Lower leg skin (tissue), 3 donors: ENCODE results near the gene HOPX.

ENCODE experiments used
- POLR2A ChIP-seq, 2 donors: fragments of 450-650 bp; IDR thresholded peaks; one replicate each; pipeline ENCODE4 v1.6.1; 2016 to 2017; ENCODE audit warnings: antibody characterized with exemption in 2 of 2, mild to moderate bottlenecking in 1 of 2, moderate library complexity in 1 of 2
- TF ChIP-seq, protein P1 (sequence below), 3 donors: fragments of 450-650 bp; IDR thresholded peaks; one replicate each; pipeline ENCODE4 v1.5.1; 2016; ENCODE audit warnings: antibody characterized with exemption in 3 of 3, mild to moderate bottlenecking in 3 of 3, moderate library complexity in 2 of 3

DNA sequence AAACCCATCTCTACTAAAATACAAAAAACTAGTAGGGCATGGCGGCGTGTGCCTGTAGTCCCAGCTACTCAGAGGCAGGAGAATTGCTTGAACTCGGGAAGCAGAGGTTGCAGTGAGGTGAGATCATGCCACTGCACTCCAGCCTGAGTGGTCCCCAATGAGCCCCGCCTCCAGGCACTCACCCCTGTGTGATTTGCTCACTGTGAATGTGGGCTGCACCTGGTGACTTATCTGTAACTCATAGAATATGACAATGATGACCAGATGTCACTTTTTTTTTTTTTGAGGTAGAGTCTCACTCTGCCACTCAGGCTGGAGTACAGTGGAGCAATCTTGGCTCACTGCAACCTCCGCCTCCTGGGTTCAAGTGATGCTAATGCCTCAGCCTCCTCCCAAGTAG, 49.0 kb upstream of the HOPX start:
- no peak for TF ChIP-seq POLR2A (IDR thresholded peaks at IDR 0.05)
- TF ChIP-seq, protein P1, sequence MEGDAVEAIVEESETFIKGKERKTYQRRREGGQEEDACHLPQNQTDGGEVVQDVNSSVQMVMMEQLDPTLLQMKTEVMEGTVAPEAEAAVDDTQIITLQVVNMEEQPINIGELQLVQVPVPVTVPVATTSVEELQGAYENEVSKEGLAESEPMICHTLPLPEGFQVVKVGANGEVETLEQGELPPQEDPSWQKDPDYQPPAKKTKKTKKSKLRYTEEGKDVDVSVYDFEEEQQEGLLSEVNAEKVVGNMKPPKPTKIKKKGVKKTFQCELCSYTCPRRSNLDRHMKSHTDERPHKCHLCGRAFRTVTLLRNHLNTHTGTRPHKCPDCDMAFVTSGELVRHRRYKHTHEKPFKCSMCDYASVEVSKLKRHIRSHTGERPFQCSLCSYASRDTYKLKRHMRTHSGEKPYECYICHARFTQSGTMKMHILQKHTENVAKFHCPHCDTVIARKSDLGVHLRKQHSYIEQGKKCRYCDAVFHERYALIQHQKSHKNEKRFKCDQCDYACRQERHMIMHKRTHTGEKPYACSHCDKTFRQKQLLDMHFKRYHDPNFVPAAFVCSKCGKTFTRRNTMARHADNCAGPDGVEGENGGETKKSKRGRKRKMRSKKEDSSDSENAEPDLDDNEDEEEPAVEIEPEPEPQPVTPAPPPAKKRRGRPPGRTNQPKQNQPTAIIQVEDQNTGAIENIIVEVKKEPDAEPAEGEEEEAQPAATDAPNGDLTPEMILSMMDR (IDR thresholded peaks at IDR 0.05): no peak
